DOHH2 (cell line): ENCODE data around the gene TRPC4AP.

Experiments
- CTCF ChIP-seq: fragments of 200-600 bp; sonication (generic); IDR thresholded peaks from one replicate; pipeline ENCODE4 v1.5.1; 2014; ENCODE audit warnings: antibody characterized with exemption, mild to moderate bottlenecking, low read depth, low read length; ENCODE audit not compliant: poor library complexity, severe bottlenecking
- EZH2phosphoT487 ChIP-seq: fragments of 200-600 bp; sonication (generic); IDR thresholded peaks from 2 replicates; pipeline ENCODE4 v1.6.1; 2017; ENCODE audit warnings: borderline replicate concordance, mild to moderate bottlenecking, antibody characterized with exemption, low read length, moderate library complexity, mixed read lengths

DNA sequence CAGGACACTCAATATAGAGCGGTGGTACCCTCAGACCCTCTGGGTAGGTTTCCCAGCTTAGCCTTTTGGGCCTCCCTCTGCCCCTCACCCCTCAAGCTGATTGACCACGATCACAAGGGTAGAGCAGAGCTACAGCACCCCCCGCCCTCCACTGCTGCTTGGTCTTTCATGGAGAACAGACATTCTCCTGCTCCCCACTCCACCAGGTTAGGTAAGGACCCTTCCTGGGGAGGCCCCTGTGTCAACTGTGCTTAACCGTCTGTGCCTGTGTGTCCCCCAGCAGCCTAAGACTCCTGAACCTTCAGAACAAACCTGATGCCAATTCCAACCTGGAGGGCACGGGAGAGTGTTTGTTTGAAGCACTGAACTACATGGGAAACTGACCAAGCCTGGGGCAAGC lies 125.2 kb downstream of the TRPC4AP start:
- TF ChIP-seq CTCF (no peak), EZH2phosphoT487 (no peak)
